ENCODE data around the gene SGMS2.

The SGMS2 gene

GRCh38 chr4:107838861-107839565, 14.3 kb downstream of the SGMS2 start:
- Histone ChIP-seq H3K4me1 (ENCODE audit: insufficient read depth, low read length) (no peaks in the 10 kb centered on the region), H3K9ac (ENCODE audit: low read depth, low read length) (no peak overlapping the region), H3K9me3 (ENCODE audit: control insufficient read depth, insufficient read depth, low read length) (no peaks in the 10 kb centered on the region), H3K36me3 (ENCODE audit: insufficient read depth, low read length) (no peaks in the 10 kb centered on the region)

- no peaks in the 10 kb centered on the region for H3K36me3 ChIP-seq (ENCODE audit: insufficient read depth, low read length)
- H3K9ac ChIP-seq (ENCODE audit: low read depth, low read length), result no peak overlapping the region
- no peaks in the 10 kb centered on the region; the same call in 1 of the 2 replicates for H3K9me3 ChIP-seq (ENCODE audit: control insufficient read depth, insufficient read depth, low read length)
- no peaks in the 10 kb centered on the region for H3K4me1 ChIP-seq (ENCODE audit: insufficient read depth, low read length)
Observed at GRCh38 chr4:107843391-107843790, 18.7 kb downstream of the SGMS2 start.

GRCh38 chr4:107845681-107846080, 20.9 kb downstream of the SGMS2 start:
- Histone ChIP-seq H3K4me1 (ENCODE audit: insufficient read depth, low read length) (no peaks in the 10 kb centered on the region), H3K9me3 (ENCODE audit: control insufficient read depth, insufficient read depth, low read length) (no peaks in the 10 kb centered on the region; the same call in 1 of the 2 replicates), H3K36me3 (ENCODE audit: insufficient read depth, low read length) (no peaks in the 10 kb centered on the region), H3K9ac (ENCODE audit: low read depth, low read length) (no peak overlapping the region)

GRCh38 chr4:107850438-107850837, 25.7 kb downstream of the SGMS2 start:
- H3K9me3 ChIP-seq (ENCODE audit: control insufficient read depth, insufficient read depth, low read length), result no peaks in the 10 kb centered on the region; the same call in 1 of the 2 replicates
- H3K4me1 ChIP-seq (ENCODE audit: insufficient read depth, low read length), result peaks cover 3% of the 10 kb centered on the region; the same call in 1 of the 2 replicates
- H3K36me3 ChIP-seq (ENCODE audit: insufficient read depth, low read length), result no peaks in the 10 kb centered on the region
- H3K9ac ChIP-seq (ENCODE audit: low read depth, low read length), result no peak overlapping the region

- Histone ChIP-seq H3K4me1 (ENCODE audit: insufficient read depth, low read length) (peaks cover 14% of the 10 kb centered on the region), H3K36me3 (ENCODE audit: insufficient read depth, low read length) (no peaks in the 10 kb centered on the region), H3K9ac (ENCODE audit: low read depth, low read length) (no peak overlapping the region), H3K9me3 (ENCODE audit: control insufficient read depth, insufficient read depth, low read length) (no peaks in the 10 kb centered on the region)
Observed at GRCh38 chr4:107853444-107854355, 29.0 kb downstream of the SGMS2 start.

GRCh38 chr4:107854356-107855022, 29.8 kb downstream of the SGMS2 start:
- H3K9me3 ChIP-seq (ENCODE audit: control insufficient read depth, insufficient read depth, low read length), result no peaks in the 10 kb centered on the region
- no peaks in the 10 kb centered on the region for H3K36me3 ChIP-seq (ENCODE audit: insufficient read depth, low read length)

GRCh38 chr4:107855723-107856122, 31.0 kb downstream of the SGMS2 start:
- Histone ChIP-seq H3K9ac (ENCODE audit: low read depth, low read length) (no peak overlapping the region), H3K36me3 (ENCODE audit: insufficient read depth, low read length) (no peaks in the 10 kb centered on the region), H3K9me3 (ENCODE audit: control insufficient read depth, insufficient read depth, low read length) (no peaks in the 10 kb centered on the region), H3K4me1 (ENCODE audit: insufficient read depth, low read length) (peaks cover 14% of the 10 kb centered on the region)

More at GRCh38 chr4:107854356-107855022, 29.8 kb downstream of the SGMS2 start:
- Histone ChIP-seq H3K4me1 (ENCODE audit: insufficient read depth, low read length) (peaks cover 14% of the 10 kb centered on the region), H3K9ac (ENCODE audit: low read depth, low read length) (no peak overlapping the region)

- no peaks in the 10 kb centered on the region for H3K9me3 ChIP-seq (ENCODE audit: control insufficient read depth, insufficient read depth, low read length)
- peaks cover 11% of the 10 kb centered on the region; the same call in 1 of the 2 replicates for H3K4me1 ChIP-seq (ENCODE audit: insufficient read depth, low read length)
- no peaks in the 10 kb centered on the region for H3K36me3 ChIP-seq (ENCODE audit: insufficient read depth, low read length)
- H3K9ac ChIP-seq (ENCODE audit: low read depth, low read length), result no peak overlapping the region
Observed at GRCh38 chr4:107856901-107857300, 32.2 kb downstream of the SGMS2 start.

- Histone ChIP-seq H3K9me3 (ENCODE audit: control insufficient read depth, insufficient read depth, low read length) (no peaks in the 10 kb centered on the region), H3K4me1 (ENCODE audit: insufficient read depth, low read length) (peaks cover 18% of the 10 kb centered on the region), H3K36me3 (ENCODE audit: insufficient read depth, low read length) (no peaks in the 10 kb centered on the region), H3K9ac (ENCODE audit: low read depth, low read length) (no peak overlapping the region)
Observed at GRCh38 chr4:107857741-107858140, 33.0 kb downstream of the SGMS2 start.

GRCh38 chr4:107858158-107858742, 33.5 kb downstream of the SGMS2 start:
- Histone ChIP-seq H3K36me3 (ENCODE audit: insufficient read depth, low read length) (no peaks in the 10 kb centered on the region), H3K9me3 (ENCODE audit: control insufficient read depth, insufficient read depth, low read length) (no peaks in the 10 kb centered on the region), H3K9ac (ENCODE audit: low read depth, low read length) (no peak overlapping the region), H3K4me1 (ENCODE audit: insufficient read depth, low read length) (peaks cover 22% of the 10 kb centered on the region)

GRCh38 chr4:107862658-107863057, 37.9 kb downstream of the SGMS2 start:
- Histone ChIP-seq H3K9me3 (ENCODE audit: control insufficient read depth, insufficient read depth, low read length) (no peaks in the 10 kb centered on the region), H3K4me1 (ENCODE audit: insufficient read depth, low read length) (peaks cover 19% of the 10 kb centered on the region), H3K36me3 (ENCODE audit: insufficient read depth, low read length) (no peaks in the 10 kb centered on the region), H3K9ac (ENCODE audit: low read depth, low read length) (no peak overlapping the region)

GRCh38 chr4:107863416-107863815, 38.7 kb downstream of the SGMS2 start:
- H3K4me1 ChIP-seq (ENCODE audit: insufficient read depth, low read length), result peaks cover 13% of the 10 kb centered on the region; the same call in 1 of the 2 replicates
- no peak overlapping the region for H3K9ac ChIP-seq (ENCODE audit: low read depth, low read length)
- no peaks in the 10 kb centered on the region for H3K9me3 ChIP-seq (ENCODE audit: control insufficient read depth, insufficient read depth, low read length)
- no peaks in the 10 kb centered on the region for H3K36me3 ChIP-seq (ENCODE audit: insufficient read depth, low read length)

- H3K36me3 ChIP-seq (ENCODE audit: insufficient read depth, low read length), result no peaks in the 10 kb centered on the region
- no peaks in the 10 kb centered on the region for H3K9me3 ChIP-seq (ENCODE audit: control insufficient read depth, insufficient read depth, low read length)
- H3K9ac ChIP-seq (ENCODE audit: low read depth, low read length), result no peak overlapping the region
- peaks cover 11% of the 10 kb centered on the region; the same call in 1 of the 2 replicates for H3K4me1 ChIP-seq (ENCODE audit: insufficient read depth, low read length)
Observed at GRCh38 chr4:107863850-107864371, 39.2 kb downstream of the SGMS2 start.

GRCh38 chr4:107866726-107867125, 42.0 kb downstream of the SGMS2 start:
- Histone ChIP-seq H3K9me3 (ENCODE audit: control insufficient read depth, insufficient read depth, low read length) (no peaks in the 10 kb centered on the region), H3K4me1 (ENCODE audit: insufficient read depth, low read length) (peaks cover 11% of the 10 kb centered on the region; the same call in 1 of the 2 replicates), H3K36me3 (ENCODE audit: insufficient read depth, low read length) (no peaks in the 10 kb centered on the region), H3K9ac (ENCODE audit: low read depth, low read length) (no peak overlapping the region)
